Caki2 (cell line): ENCODE measurements around the gene TNS3. TPM values are rescaled to one million over a fixed set of nuclear protein-coding genes. Genes with fewer than 3 reads are reported as not detected.

Experiments
- DNase-seq: peaks from one replicate; pipeline ENCODE4 v3.0.0-alpha.2; 2015; ENCODE audit warnings: low read depth
- in situ Hi-C: cut with HindIII; loops from 2 replicates; pipeline ENCODE4 v1.10.0; 2016; ENCODE audit warnings: low sequenced_read_pairs, low pct_unique_long_range_greater_than_20kb, mixed read lengths
- total RNA-seq: library from RNA; depleted of rRNA; stranded (reverse); fragments of >200 nt; shearing (Covaris generic); gene quantifications from 2 replicates; pipeline ENCODE4 v1.2.3, GENCODE V29; 2014; ENCODE audit warnings: low replicate concordance

Gene TNS3
- total RNA-seq, 1 experiment from 2014 or later, result 50.5 TPM

GRCh38 chr7:47384755-47385535 is 197.0 kb downstream of the TNS3 start:
- no peak for DNase-seq
- in situ Hi-C loops, result no loop called here

GRCh38 chr7:47383696-47384445 is 198.0 kb downstream of the TNS3 start:
- in situ Hi-C loops, result no loop called here
- no peak for DNase-seq

- in situ Hi-C loops, result no loop called here
- no peak for DNase-seq
Measured at GRCh38 chr7:47383072-47383471, 198.8 kb downstream of the TNS3 start.

- DNase-seq, result no peak
- in situ Hi-C loops, result no loop called here
Measured at GRCh38 chr7:47382200-47382599, 199.7 kb downstream of the TNS3 start.

GRCh38 chr7:47381134-47381495 is 200.8 kb downstream of the TNS3 start:
- in situ Hi-C loops, result no loop called here
- no peak for DNase-seq

GRCh38 chr7:47380325-47381133 is 201.4 kb downstream of the TNS3 start:
- in situ Hi-C loops, result no loop called here
- no peak for DNase-seq

GRCh38 chr7:47379629-47380324 is 202.1 kb downstream of the TNS3 start:
- in situ Hi-C loops, result no loop called here
- DNase-seq, result peak; percentile 54

- DNase-seq, result no peak
- in situ Hi-C loops, result no loop called here
Measured at GRCh38 chr7:47378728-47379395, 203.0 kb downstream of the TNS3 start.

- in situ Hi-C loops, result no loop called here
- DNase-seq, result no peak
Measured at GRCh38 chr7:47377741-47378140, 204.2 kb downstream of the TNS3 start.

- in situ Hi-C loops, result no loop called here
- DNase-seq, result no peak
Measured at GRCh38 chr7:47376991-47377616, 204.8 kb downstream of the TNS3 start.

GRCh38 chr7:47375121-47375938 is 206.6 kb downstream of the TNS3 start:
- in situ Hi-C loops, result no loop called here
- DNase-seq, result peak; percentile 61

GRCh38 chr7:47374538-47374937 is 207.4 kb downstream of the TNS3 start:
- in situ Hi-C loops, result no loop called here
- DNase-seq, result no peak

- in situ Hi-C loops, result no loop called here
- DNase-seq, result peak; percentile 68
Measured at GRCh38 chr7:47373871-47374451, 207.9 kb downstream of the TNS3 start.

GRCh38 chr7:47371733-47372368 is 210.1 kb downstream of the TNS3 start:
- peak; percentile 74 for DNase-seq
- in situ Hi-C loops, result no loop called here

- in situ Hi-C loops, result no loop called here
Measured at GRCh38 chr7:47371317-47371716, 210.6 kb downstream of the TNS3 start.

GRCh38 chr7:47370461-47371042 is 211.4 kb downstream of the TNS3 start:
- peak; percentile 23 for DNase-seq
- in situ Hi-C loops, result no loop called here

More at GRCh38 chr7:47371317-47371716, 210.6 kb downstream of the TNS3 start:
- DNase-seq, result no peak
